Measurements from ENCODE around the gene IGFBP1. TPM values are rescaled to one million over a fixed set of nuclear protein-coding genes. Genes with fewer than 3 reads are reported as not detected.

Gene IGFBP1
- total and polyA plus RNA-seq, 2 of the 13 experiments (the other 11 are each of a cell fraction or from before 2014, with no cell fraction given), result 5.4 to 885 TPM

GRCh38 chr7:45888185-45888992 lies at the start of gene IGFBP1 (continued):
- TF ChIP-seq RERE (CRISPR knock-in tag; IDR thresholded peaks at IDR 0.05; ENCODE audit: low read depth), result peak; percentile 53; the same call in 1 of the 2 replicates
- TF ChIP-seq ZBTB34 (CRISPR knock-in tag; IDR thresholded peaks at IDR 0.05), result no peak
- TF ChIP-seq SMYD3 (CRISPR knock-in tag; IDR thresholded peaks at IDR 0.05), result peak; percentile 85; the same call in 1 of the 2 replicates
- TF ChIP-seq GABPA (IDR thresholded peaks at IDR 0.05; ENCODE audit: low read depth, low read length), result no peak
- TF ChIP-seq GABPA (CRISPR knock-in tag; IDR thresholded peaks at IDR 0.05; ENCODE audit: low read depth), result no peak
- TF ChIP-seq ZMAT5 (CRISPR knock-in tag; IDR thresholded peaks at IDR 0.05; ENCODE audit: borderline replicate concordance, low read depth), result no peak
- TF ChIP-seq TAF1 (CRISPR knock-in tag; IDR thresholded peaks at IDR 0.05), result peak; percentile 70; the same call in 1 of the 2 replicates
- TF ChIP-seq DNMT1 (CRISPR knock-in tag; IDR thresholded peaks at IDR 0.05), result no peak; the same call in 1 of the 2 replicates
- peak; percentile 95 for TF ChIP-seq ZFP91 (CRISPR knock-in tag; IDR thresholded peaks at IDR 0.05; ENCODE audit: borderline replicate concordance)
- TF ChIP-seq ZSCAN20 (CRISPR knock-in tag; IDR thresholded peaks at IDR 0.05; ENCODE audit: borderline replicate concordance), result peak; percentile 90
- no peak for TF ChIP-seq ZNF720 (CRISPR knock-in tag; IDR thresholded peaks at IDR 0.05)
- TF ChIP-seq ZBTB8A (CRISPR knock-in tag; IDR thresholded peaks at IDR 0.05; ENCODE audit: borderline replicate concordance, low read depth), result peak; percentile 65; the same call in 1 of the 2 replicates
- no peak; the same call in none of the 2 replicates for TF ChIP-seq ZNF34 (CRISPR knock-in tag; IDR thresholded peaks at IDR 0.05; ENCODE audit: borderline replicate concordance)
- peak; percentile 62; the same call in 1 of the 2 replicates for TF ChIP-seq WIZ (CRISPR knock-in tag; IDR thresholded peaks at IDR 0.05)
- peak; percentile 66; the same call in 1 of the 2 replicates for TF ChIP-seq ZNF333 (CRISPR knock-in tag; IDR thresholded peaks at IDR 0.05; ENCODE audit: borderline replicate concordance)

Measured in HepG2 (cell line).